ENCODE results near the gene ENG. TPM values are rescaled to one million over a fixed set of nuclear protein-coding genes. Genes with fewer than 3 reads are reported as not detected.
A peak's percentile ranks its signal among the peaks of the same experiment; 100 is the strongest.

Gene ENG
- total RNA-seq, 1 donor from 2014 or later = 322 TPM

DNA sequence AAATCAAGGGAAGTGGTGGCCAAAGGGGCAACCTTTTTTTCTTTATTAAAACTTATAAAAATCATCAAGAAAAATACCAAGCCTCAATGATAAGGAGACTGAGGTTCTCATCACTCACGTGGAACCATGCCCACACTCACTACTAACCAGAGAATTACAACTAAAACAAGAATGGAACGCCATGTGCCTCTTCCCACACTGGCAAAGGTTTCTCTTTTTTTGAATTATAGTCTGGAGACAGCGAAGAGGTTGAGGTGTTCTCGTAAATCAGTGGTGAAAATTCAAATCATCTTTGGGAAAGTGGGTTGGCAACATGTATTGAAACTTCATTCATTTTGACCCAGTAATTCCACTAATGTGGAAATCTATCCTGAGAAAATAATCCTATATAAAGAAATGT, 32.4 kb downstream of the ENG start:
- peaks cover 6% of the 10 kb centered on the region for H3K4me1 ChIP-seq
- H3K27me3 ChIP-seq = no peaks in the 10 kb centered on the region
- DNase-seq = no peak
- no peak overlapping the region for H3K4me3 ChIP-seq
- TF ChIP-seq CTCF (IDR thresholded peaks at IDR 0.05) = no peak
- H3K27ac ChIP-seq = no peak overlapping the region
- H3K36me3 ChIP-seq = peaks cover 65% of the 10 kb centered on the region
- no peaks in the 10 kb centered on the region for H3K9me3 ChIP-seq
- intact Hi-C loops (cut with DNase I) = no loop called here
- no peak for ATAC-seq

GRCh38 chr9:127818574-127818973, 35.9 kb downstream of the ENG start:
- Histone ChIP-seq H3K9me3 (no peaks in the 10 kb centered on the region), H3K36me3 (peaks cover 76% of the 10 kb centered on the region), H3K27ac (no peak overlapping the region), H3K4me1 (no peaks in the 10 kb centered on the region), H3K27me3 (no peaks in the 10 kb centered on the region), H3K4me3 (no peak overlapping the region)
- intact Hi-C loops (cut with DNase I) = no loop called here
- DNase-seq = no peak
- TF ChIP-seq CTCF (IDR thresholded peaks at IDR 0.05) = no peak
- no peak for ATAC-seq

DNA sequence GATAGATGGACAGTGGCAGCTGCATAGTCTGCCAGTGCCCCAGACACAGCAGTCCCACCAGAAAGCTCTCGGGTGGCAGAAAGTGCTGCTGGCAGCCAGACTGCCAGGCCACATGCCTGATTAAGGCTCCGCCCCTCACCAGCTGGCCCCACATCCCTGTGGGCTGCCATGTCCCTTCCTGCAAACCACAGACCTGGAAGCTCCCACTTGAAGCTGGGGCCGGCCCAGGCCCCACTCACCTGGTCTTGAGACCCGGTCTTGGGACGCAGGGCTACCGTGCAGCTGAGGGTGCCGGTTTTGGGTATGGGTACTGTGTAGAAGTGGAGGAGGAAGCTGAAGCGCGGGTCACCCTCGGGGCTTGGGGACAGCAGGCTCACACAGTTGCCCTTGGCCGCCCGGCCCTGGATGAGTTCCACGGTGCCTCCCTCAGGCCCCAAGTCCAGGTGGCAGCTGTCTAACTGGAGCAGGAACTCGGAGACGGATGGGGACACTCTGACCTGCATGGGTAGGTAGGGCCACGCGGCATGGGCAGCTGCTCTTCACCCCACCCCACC, 36.5 kb downstream of the ENG start:
- Histone ChIP-seq H3K36me3 (peaks cover 81% of the 10 kb centered on the region), H3K9me3 (no peaks in the 10 kb centered on the region), H3K4me3 (no peak overlapping the region), H3K27ac (no peak overlapping the region), H3K4me1 (no peaks in the 10 kb centered on the region), H3K27me3 (no peaks in the 10 kb centered on the region)
- DNase-seq (no peak), ATAC-seq (no peak)
- intact Hi-C loops (cut with DNase I) = no loop called here
- TF ChIP-seq CTCF (IDR thresholded peaks at IDR 0.05) = no peak

DNA sequence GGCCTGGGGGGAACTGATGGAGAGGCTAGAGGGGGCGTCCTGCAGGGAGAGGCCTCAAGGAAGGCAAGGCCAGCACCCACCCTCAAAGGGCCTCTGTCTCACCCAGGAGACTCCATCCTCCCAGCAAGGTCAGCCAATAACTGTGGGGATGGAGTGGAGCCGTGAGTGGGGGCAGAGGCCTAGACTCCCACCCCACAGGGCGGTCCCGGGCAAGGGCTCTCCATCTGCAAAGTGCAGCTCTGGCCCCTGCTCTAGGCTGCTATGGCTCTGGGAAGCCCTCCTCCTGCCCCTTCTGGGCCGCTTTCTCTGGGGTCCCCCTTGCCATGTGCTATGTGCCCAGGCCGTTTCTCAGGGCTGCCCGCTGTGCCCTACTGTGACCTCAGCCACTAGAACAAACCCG, 37.7 kb downstream of the ENG start:
- no peaks in the 10 kb centered on the region for H3K9me3 ChIP-seq
- H3K27ac ChIP-seq = peak overlapping the region; percentile 6
- H3K4me1 ChIP-seq = no peaks in the 10 kb centered on the region
- peaks cover 94% of the 10 kb centered on the region for H3K36me3 ChIP-seq
- H3K4me3 ChIP-seq = no peak overlapping the region
- ATAC-seq (no peak), DNase-seq (no peak)
- H3K27me3 ChIP-seq = no peaks in the 10 kb centered on the region
- intact Hi-C loops (cut with DNase I) = no loop called here
- no peak for TF ChIP-seq CTCF (IDR thresholded peaks at IDR 0.05)

- Histone ChIP-seq H3K27me3 (no peaks in the 10 kb centered on the region), H3K4me1 (no peaks in the 10 kb centered on the region), H3K36me3 (peaks cover 97% of the 10 kb centered on the region), H3K27ac (peak overlapping the region; percentile 6), H3K9me3 (no peaks in the 10 kb centered on the region), H3K4me3 (no peak overlapping the region)
- TF ChIP-seq CTCF (IDR thresholded peaks at IDR 0.05) = no peak
- DNase-seq = no peak
- no peak for ATAC-seq
- intact Hi-C loops (cut with DNase I) = no loop called here
Observed at GRCh38 chr9:127816362-127816725, 38.1 kb downstream of the ENG start.

Data from upper lobe of right lung (tissue), 1 donor.